B cell (primary cell): Measurements from ENCODE around the gene THEMIS. TPM values are rescaled to one million over a fixed set of nuclear protein-coding genes. Genes with fewer than 3 reads are reported as not detected.

Experiments used
- ATAC-seq: fragments of 200-7000 bp; cut with Tn5 transposase; one replicate; pipeline ENCODE4 v1.10.0; 2021; ENCODE audit warnings: low read depth, mild to moderate bottlenecking, moderate number of reproducible peaks, moderate library complexity
- CTCF ChIA-PET: fragments of 350-600 bp; sonication (Branson Sonifier 250); formaldehyde crosslinking; loops from one replicate; lab custom pipeline; 2021; ENCODE audit warnings: antibody characterized with exemption, inconsistent platforms; lab: Charles Lee
- POLR2A ChIA-PET: fragments of 350-600 bp; sonication (Branson Sonifier 250); formaldehyde crosslinking; loops from one replicate; lab custom pipeline; 2021; ENCODE audit warnings: antibody characterized with exemption; lab: Charles Lee
- DNase-seq: peaks from one replicate; pipeline ENCODE4 v3.0.0; 2013
- H2AFZ ChIP-seq: 2 replicates; pipeline ENCODE4 v1.6.1; 2012; ENCODE audit warnings: mild to moderate bottlenecking, low read depth, low read length; ENCODE audit not compliant: insufficient read depth, poor library complexity, severe bottlenecking
- H3K27ac ChIP-seq, 2 donors: 1 replicate in 1 of 2; 2 replicates in 1 of 2; pipeline ENCODE4 v1.5.1; 2012 to 2013; ENCODE audit warnings: low read length in 2 of 2, mild to moderate bottlenecking in 2 of 2, moderate library complexity in 1 of 2
- H3K27me3 ChIP-seq, 4 experiments: fragments of 200-600 bp in 1 of 4; sonication (generic) in 1 of 4; replicated peaks in 1 of 4; 1 replicate in 2 of 4; 2 replicates in 2 of 4; pipeline versions ENCODE4 v1.6.1 to v1.7.0; 2013 to 2016; ENCODE audit warnings: low read length in 3 of 4, mild to moderate bottlenecking in 2 of 4, mixed read lengths in 1 of 4, moderate library complexity in 1 of 4; ENCODE audit not compliant: insufficient read depth in 4 of 4, control insufficient read depth in 3 of 4; ENCODE audit errors: control extremely low read depth in 1 of 4
- H3K36me3 ChIP-seq, 2 experiments: replicated peaks in 1 of 2; 1 replicate in 1 of 2; 2 replicates in 1 of 2; pipeline versions ENCODE4 v1.6.1 to v1.7.1; 2013; ENCODE audit warnings: low read length in 1 of 2; ENCODE audit not compliant: insufficient read depth in 2 of 2, control insufficient read depth in 1 of 2; ENCODE audit errors: control extremely low read depth in 1 of 2, extremely low read depth in 1 of 2
- H3K4me1 ChIP-seq, 2 donors: fragments of 200-600 bp in 1 of 2; sonication (generic) in 1 of 2; 1 replicate in 1 of 2; 2 replicates in 1 of 2; pipeline versions ENCODE4 v1.5.1 to v1.6.1; 2013 to 2017; ENCODE audit warnings: low read length in 2 of 2; ENCODE audit not compliant: control insufficient read depth in 2 of 2, insufficient read depth in 2 of 2
- H3K4me2 ChIP-seq: replicated peaks from 2 replicates; pipeline ENCODE3; 2012; ENCODE audit warnings: mild to moderate bottlenecking, low read depth, low read length; ENCODE audit not compliant: poor library complexity, severe bottlenecking
- H3K4me3 ChIP-seq, 5 experiments: fragments of 200-600 bp in 1 of 5; sonication (generic) in 1 of 5; 1 replicate in 3 of 5; 2 replicates in 2 of 5; pipeline versions ENCODE4 v1.5.1 to v1.7.0; 2011 to 2016; ENCODE audit warnings: low read length in 4 of 5, mild to moderate bottlenecking in 4 of 5, low read depth in 2 of 5, control low read depth in 1 of 5, moderate library complexity in 1 of 5; ENCODE audit not compliant: insufficient read depth in 1 of 5; ENCODE audit errors: control extremely low read depth in 1 of 5, extremely low read depth in 1 of 5
- H3K79me2 ChIP-seq: fragments of 200-600 bp; sonication (generic); one replicate; pipeline ENCODE4 v1.6.0; 2016; ENCODE audit warnings: low read length; ENCODE audit not compliant: control insufficient read depth, insufficient read depth
- H3K9ac ChIP-seq: fragments of 200-600 bp; sonication (generic); 2 replicates; pipeline ENCODE4 v1.6.1; 2017; ENCODE audit warnings: mild to moderate bottlenecking, low read length, moderate library complexity
- H3K9me3 ChIP-seq, 3 donors: one replicate each; pipeline versions ENCODE4 v1.6.1 to v1.7.1; 2013; ENCODE audit warnings: low read length in 2 of 3; ENCODE audit not compliant: control insufficient read depth in 2 of 3, insufficient read depth in 1 of 3; ENCODE audit errors: control extremely low read depth in 1 of 3
- H4K20me1 ChIP-seq: 2 replicates; pipeline ENCODE4 v1.6.0; 2012; ENCODE audit warnings: mild to moderate bottlenecking, low read length; ENCODE audit not compliant: insufficient read depth, control insufficient read depth, poor library complexity, severe bottlenecking
- H3K27ac Mint-ChIP-seq: one replicate; pipeline ENCODE4 v1.8.0; 2021; ENCODE audit warnings: mixed read lengths
- H3K27me3 Mint-ChIP-seq: one replicate; pipeline ENCODE4 v1.8.0; 2021; ENCODE audit warnings: mixed read lengths
- H3K4me1 Mint-ChIP-seq: one replicate; pipeline ENCODE4 v1.8.0; 2021; ENCODE audit warnings: mixed read lengths
- H3K4me3 Mint-ChIP-seq: one replicate; pipeline ENCODE4 v1.8.0; 2021; ENCODE audit warnings: mixed read lengths
- H3K9me3 Mint-ChIP-seq: one replicate; pipeline ENCODE4 v1.8.0; 2022; ENCODE audit warnings: mixed read lengths; ENCODE audit not compliant: insufficient read depth
- CTCF ChIP-seq: fragments of 200-600 bp; IDR thresholded peaks from one replicate; pipeline ENCODE4 v1.8.0; 2022; ENCODE audit warnings: antibody characterized with exemption, mild to moderate bottlenecking
- EZH2 ChIP-seq: IDR thresholded peaks from 2 replicates; pipeline ENCODE4 v1.6.1; 2012; ENCODE audit warnings: borderline replicate concordance, low read depth, mild to moderate bottlenecking, moderate library complexity, low read length; ENCODE audit not compliant: insufficient read depth, poor library complexity, severe bottlenecking
- WGBS: methylation state at CpG from one replicate; pipeline ENCODE4 v1.1.5; 2013; ENCODE audit warnings: missing lambda C conversion rate; ENCODE audit not compliant: insufficient coverage; 5-methylcytosine and 5-hydroxymethylcytosine counted together
- intact Hi-C: fragments of 100-400 bp; cut with micrococcal nuclease; formaldehyde crosslinking; loops from one replicate; pipeline ENCODE4 v1.10.0; 2022
- polyA plus RNA-seq: library from polyadenylated mRNA; depleted of rRNA; stranded (reverse); fragments of >200 nt; gene quantifications from 2 replicates; pipeline ENCODE4 v1.2.3, GENCODE V29; 2012
- total RNA-seq, 2 donors: library from RNA; stranded (reverse); fragments of 120-200 nt in 1 of 2; gene quantifications; 1 replicate in 1 of 2; 2 replicates in 1 of 2; pipeline versions ENCODE4 v1.2.3 to v1.2.4, GENCODE V29; 2013 to 2022

THEMIS gene
- total and polyA plus RNA-seq, 2 donors (not counting 1 experiment from before 2014, with no cell fraction given): 0.10 to 0.30 TPM

GRCh38 chr6:127794405-127794804, 106.5 kb downstream of the THEMIS start:
- no peak for DNase-seq

GRCh38 chr6:127793396-127793795, 107.5 kb downstream of the THEMIS start:
- ChIA-PET CTCF (no interaction called here), POLR2A (no interaction called here)
- H3K9ac ChIP-seq: no peak overlapping the region
- no peak overlapping the region for H2AFZ ChIP-seq
- Mint-ChIP-seq H3K9me3 (no peaks in the 10 kb centered on the region), H3K4me1 (no peaks in the 10 kb centered on the region), H3K4me3 (no peak overlapping the region), H3K27me3 (no peaks in the 10 kb centered on the region), H3K27ac (no peak overlapping the region)
- H3K36me3 ChIP-seq: no peaks in the 10 kb centered on the region
- intact Hi-C loops: no loop called here
- no peaks in the 10 kb centered on the region for H4K20me1 ChIP-seq
- DNase-seq (no peak), ATAC-seq (no peak)
- H3K79me2 ChIP-seq: no peaks in the 10 kb centered on the region
- WGBS: no CpG with 5 or more reads among the region's 1 CpG
- H3K4me3 ChIP-seq: no peak overlapping the region
- no peaks in the 10 kb centered on the region for H3K27me3 ChIP-seq
- peaks cover 0 to 6% (median 0%) of the 10 kb centered on the region in 3 donors for H3K9me3 ChIP-seq
- TF ChIP-seq CTCF (no peak), EZH2 (no peak)
- no peaks in the 10 kb centered on the region for H3K4me1 ChIP-seq
- no peak overlapping the region for H3K4me2 ChIP-seq
- H3K27ac ChIP-seq: no peak overlapping the region

More at GRCh38 chr6:127794405-127794804, 106.5 kb downstream of the THEMIS start:
- no peak overlapping the region for H3K4me3 Mint-ChIP-seq
- CTCF ChIA-PET: no interaction called here
- TF ChIP-seq EZH2: no peak
- no peak for TF ChIP-seq CTCF
- no peak overlapping the region for H3K4me2 ChIP-seq
- no peak overlapping the region for H3K9ac ChIP-seq
- no peaks in the 10 kb centered on the region for H3K79me2 ChIP-seq
- H3K4me3 ChIP-seq: no peak overlapping the region
- H2AFZ ChIP-seq: no peak overlapping the region
- peaks cover 0 to 6% (median 0%) of the 10 kb centered on the region in 3 donors for H3K9me3 ChIP-seq
- no peak overlapping the region for H3K27ac ChIP-seq
- ATAC-seq: no peak
- intact Hi-C loops: no loop called here
- no peak overlapping the region for H3K27ac Mint-ChIP-seq
- H3K27me3 Mint-ChIP-seq: no peaks in the 10 kb centered on the region
- H3K36me3 ChIP-seq: no peaks in the 10 kb centered on the region
- H3K9me3 Mint-ChIP-seq: no peaks in the 10 kb centered on the region
- no CpG with 5 or more reads among the region's 1 CpG for WGBS
- H3K4me1 Mint-ChIP-seq: no peaks in the 10 kb centered on the region
- H3K27me3 ChIP-seq: no peaks in the 10 kb centered on the region
- H3K4me1 ChIP-seq: no peaks in the 10 kb centered on the region
- POLR2A ChIA-PET: no interaction called here
- H4K20me1 ChIP-seq: no peaks in the 10 kb centered on the region
